BJ (cell line): ENCODE results near the gene SNX5. TPM values are rescaled to one million over a fixed set of nuclear protein-coding genes. Genes with fewer than 3 reads are reported as not detected.

Experiments used
- CTCF ChIA-PET: fragments of 350-600 bp; formaldehyde crosslinking; extraction: SDS; loops from one replicate; lab custom pipeline; 2021; ENCODE audit warnings: antibody characterized with exemption, inconsistent platforms; lab: Yijun Ruan, JAX
- POLR2A ChIA-PET: fragments of 300-600 bp; sonication (Branson Sonifier 250); formaldehyde crosslinking; extraction: SDS; loops from one replicate; lab custom pipeline; 2021; ENCODE audit warnings: antibody characterized with exemption; lab: Charles Lee
- DNase-seq: peaks from one replicate; pipeline ENCODE4 v3.0.0-alpha.2; 2011; ENCODE audit warnings: low read depth
- H3K27me3 ChIP-seq: 2 replicates; pipeline ENCODE4 v1.6.0; 2011; ENCODE audit warnings: low read length; ENCODE audit not compliant: control insufficient read depth, insufficient read depth
- H3K36me3 ChIP-seq: 2 replicates; pipeline ENCODE4 v1.5.1; 2011; ENCODE audit warnings: low read length; ENCODE audit not compliant: control insufficient read depth, insufficient read depth
- H3K4me3 ChIP-seq: 2 replicates; pipeline ENCODE4 v1.5.1; 2011; ENCODE audit warnings: low read depth, mild to moderate bottlenecking, control low read depth, low read length
- polyA plus RNA-seq: library from polyadenylated mRNA; depleted of rRNA; stranded (reverse); fragments of >200 nt; gene quantifications from 2 replicates; pipeline ENCODE4 v1.2.3, GENCODE V29; 2011
- TF ChIP-seq, protein P1 (sequence below): IDR thresholded peaks from 2 replicates; pipeline ENCODE4 v1.5.1; 2011; ENCODE audit warnings: low read depth, mild to moderate bottlenecking, control low read depth, inconsistent platforms, low read length, moderate library complexity; ENCODE audit not compliant: insufficient read depth

SNX5 gene
- polyA plus RNA-seq, 1 experiment: 52.7 TPM

DNA sequence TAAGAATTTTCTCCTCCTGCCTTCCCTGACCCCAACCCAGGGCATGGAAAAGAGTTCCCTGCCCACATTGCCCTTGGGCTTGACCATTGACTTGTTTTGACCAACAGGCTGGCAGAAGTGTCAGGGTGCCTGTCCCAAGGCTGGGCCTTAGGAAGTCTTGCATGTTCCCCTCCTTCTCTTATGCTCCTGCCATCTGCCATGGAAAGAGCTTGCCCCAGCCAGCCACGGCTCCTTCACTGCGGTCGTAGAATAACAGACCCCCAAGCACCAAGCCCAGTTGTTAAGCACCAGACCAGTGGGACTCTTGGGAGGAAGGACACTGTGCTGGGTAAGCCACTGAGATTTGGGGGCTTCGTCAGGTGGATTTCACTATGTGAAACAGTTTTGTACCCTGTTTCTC is 53.6 kb downstream of the SNX5 start:
- ChIA-PET CTCF (no interaction called here), POLR2A (no interaction called here)
- Histone ChIP-seq H3K36me3 (no peaks in the 10 kb centered on the region), H3K4me3 (no peak overlapping the region), H3K27me3 (no peaks in the 10 kb centered on the region)
- DNase-seq: no peak
- TF ChIP-seq, protein P1, sequence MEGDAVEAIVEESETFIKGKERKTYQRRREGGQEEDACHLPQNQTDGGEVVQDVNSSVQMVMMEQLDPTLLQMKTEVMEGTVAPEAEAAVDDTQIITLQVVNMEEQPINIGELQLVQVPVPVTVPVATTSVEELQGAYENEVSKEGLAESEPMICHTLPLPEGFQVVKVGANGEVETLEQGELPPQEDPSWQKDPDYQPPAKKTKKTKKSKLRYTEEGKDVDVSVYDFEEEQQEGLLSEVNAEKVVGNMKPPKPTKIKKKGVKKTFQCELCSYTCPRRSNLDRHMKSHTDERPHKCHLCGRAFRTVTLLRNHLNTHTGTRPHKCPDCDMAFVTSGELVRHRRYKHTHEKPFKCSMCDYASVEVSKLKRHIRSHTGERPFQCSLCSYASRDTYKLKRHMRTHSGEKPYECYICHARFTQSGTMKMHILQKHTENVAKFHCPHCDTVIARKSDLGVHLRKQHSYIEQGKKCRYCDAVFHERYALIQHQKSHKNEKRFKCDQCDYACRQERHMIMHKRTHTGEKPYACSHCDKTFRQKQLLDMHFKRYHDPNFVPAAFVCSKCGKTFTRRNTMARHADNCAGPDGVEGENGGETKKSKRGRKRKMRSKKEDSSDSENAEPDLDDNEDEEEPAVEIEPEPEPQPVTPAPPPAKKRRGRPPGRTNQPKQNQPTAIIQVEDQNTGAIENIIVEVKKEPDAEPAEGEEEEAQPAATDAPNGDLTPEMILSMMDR: no peak

- ChIA-PET POLR2A (interaction anchor here (0.6 kb wide), 1 partner anchor 735 kb away, joined by 3 read pairs; no protein-coding TSS in a partner anchor), CTCF (interaction anchor here (0.7 to 4.2 kb wide), 5 partner anchors 15 to 257 kb away, joined by 3 to 20 read pairs (median 4); partner anchors contain the start of gene RRBP1)
- TF ChIP-seq, protein P1: no peak
- Histone ChIP-seq H3K36me3 (no peaks in the 10 kb centered on the region), H3K27me3 (no peaks in the 10 kb centered on the region), H3K4me3 (no peak overlapping the region)
- DNase-seq: peak; percentile 56
Observed at GRCh38 chr20:17912916-17913315, 55.7 kb downstream of the SNX5 start.

GRCh38 chr20:17911927-17912326 is 56.7 kb downstream of the SNX5 start:
- TF ChIP-seq, protein P1: no peak
- POLR2A ChIA-PET: interaction anchor here (0.7 kb wide), 1 partner anchor 361 kb away, joined by 4 read pairs; no protein-coding TSS in a partner anchor
- no peak overlapping the region for H3K4me3 ChIP-seq
- no peaks in the 10 kb centered on the region for H3K36me3 ChIP-seq
- CTCF ChIA-PET: interaction anchor here (0.8 to 4.2 kb wide), 5 partner anchors 9 to 27 kb away, joined by 3 to 20 read pairs (median 5); no protein-coding TSS in a partner anchor
- DNase-seq: no peak
- H3K27me3 ChIP-seq: no peaks in the 10 kb centered on the region

DNA sequence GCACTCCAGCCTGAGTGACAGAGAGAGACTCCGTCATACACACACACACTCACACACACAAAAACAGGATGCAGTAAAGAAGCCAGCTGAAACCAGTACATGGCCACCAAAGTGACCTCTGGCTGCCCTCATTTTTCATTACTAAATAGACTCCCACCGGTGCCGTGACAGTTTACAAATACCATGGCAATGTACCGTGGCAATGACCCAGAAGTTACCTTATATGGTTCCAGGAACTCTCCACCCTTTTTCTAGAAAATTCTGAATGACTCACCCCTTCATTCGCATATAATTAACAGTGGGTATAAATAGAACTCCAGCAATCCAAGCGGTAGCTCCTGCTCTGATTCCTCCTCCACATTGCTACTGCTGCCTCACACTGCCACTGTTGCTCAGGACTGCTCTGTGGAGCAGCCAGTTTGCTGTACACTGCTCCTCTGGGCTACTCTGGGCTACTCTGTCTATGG is 57.7 kb downstream of the SNX5 start:
- no peak overlapping the region for H3K4me3 ChIP-seq
- no peaks in the 10 kb centered on the region for H3K36me3 ChIP-seq
- DNase-seq: peak; percentile 89
- ChIA-PET POLR2A (interaction anchor here (0.6 kb wide), 1 partner anchor 26 kb away, joined by 3 read pairs; no protein-coding TSS in a partner anchor), CTCF (interaction anchor here (0.7 to 4.2 kb wide), 7 partner anchors 8 to 407 kb away, joined by 3 to 20 read pairs (median 4); no protein-coding TSS in a partner anchor)
- H3K27me3 ChIP-seq: no peaks in the 10 kb centered on the region; the same call in 1 of the 2 replicates
- TF ChIP-seq, protein P1: no peak

GRCh38 chr20:17909869-17910321 is 58.7 kb downstream of the SNX5 start:
- Histone ChIP-seq H3K4me3 (no peak overlapping the region), H3K27me3 (no peaks in the 10 kb centered on the region; the same call in 1 of the 2 replicates), H3K36me3 (no peaks in the 10 kb centered on the region)
- POLR2A ChIA-PET: interaction anchor here (1.0 kb wide), 1 partner anchor 411 kb away, joined by 6 read pairs; no protein-coding TSS in a partner anchor
- TF ChIP-seq, protein P1: no peak
- CTCF ChIA-PET: interaction anchor here (0.8 to 4.2 kb wide), 3 partner anchors 12 to 406 kb away, joined by 3 to 20 read pairs (median 4); no protein-coding TSS in a partner anchor
- DNase-seq: no peak
